ENCODE measurements around the gene NFKBIA. TPM values are rescaled to one million over a fixed set of nuclear protein-coding genes. Genes with fewer than 3 reads are reported as not detected.
"Not testable (repeated sequence)": the region's sequence is repeated elsewhere in the genome, so short reads cannot be mapped to it uniquely, and the experiment has no call there.

The NFKBIA gene
- total and polyA plus RNA-seq, 4 donors, result 39.3 to 90.7 (median 55.4) TPM

DNA sequence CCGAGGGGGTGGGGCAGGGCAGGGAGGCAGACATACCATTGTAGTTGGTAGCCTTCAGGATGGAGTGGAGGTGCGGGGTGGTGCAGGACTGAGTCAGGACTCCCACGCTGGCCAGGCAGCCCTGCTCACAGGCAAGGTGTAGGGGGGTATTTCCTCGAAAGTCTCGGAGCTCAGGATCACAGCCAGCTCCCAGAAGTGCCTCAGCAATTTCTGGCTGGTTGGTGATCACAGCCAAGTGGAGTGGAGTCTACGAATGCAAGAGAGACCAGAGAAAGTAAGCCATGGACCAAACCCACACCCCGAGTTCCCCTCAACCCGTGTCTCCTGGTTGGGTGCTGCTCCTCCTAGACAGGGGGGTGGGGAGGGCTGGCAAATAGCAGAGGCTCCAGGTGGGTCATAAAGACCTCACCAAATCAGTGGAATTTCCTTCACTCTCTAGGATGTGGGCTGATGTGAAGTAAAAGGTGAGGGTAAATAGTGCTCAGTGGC, 1.4 kb downstream of the NFKBIA start:
- no peaks in the 10 kb centered on the region for H3K9me3 ChIP-seq (ENCODE audit: control insufficient read depth, insufficient read depth, low read length)
- whole genome bisulfite sequencing (ENCODE audit: insufficient coverage), result 84% methylated on average over 5 of the region's 8 CpGs

DNA sequence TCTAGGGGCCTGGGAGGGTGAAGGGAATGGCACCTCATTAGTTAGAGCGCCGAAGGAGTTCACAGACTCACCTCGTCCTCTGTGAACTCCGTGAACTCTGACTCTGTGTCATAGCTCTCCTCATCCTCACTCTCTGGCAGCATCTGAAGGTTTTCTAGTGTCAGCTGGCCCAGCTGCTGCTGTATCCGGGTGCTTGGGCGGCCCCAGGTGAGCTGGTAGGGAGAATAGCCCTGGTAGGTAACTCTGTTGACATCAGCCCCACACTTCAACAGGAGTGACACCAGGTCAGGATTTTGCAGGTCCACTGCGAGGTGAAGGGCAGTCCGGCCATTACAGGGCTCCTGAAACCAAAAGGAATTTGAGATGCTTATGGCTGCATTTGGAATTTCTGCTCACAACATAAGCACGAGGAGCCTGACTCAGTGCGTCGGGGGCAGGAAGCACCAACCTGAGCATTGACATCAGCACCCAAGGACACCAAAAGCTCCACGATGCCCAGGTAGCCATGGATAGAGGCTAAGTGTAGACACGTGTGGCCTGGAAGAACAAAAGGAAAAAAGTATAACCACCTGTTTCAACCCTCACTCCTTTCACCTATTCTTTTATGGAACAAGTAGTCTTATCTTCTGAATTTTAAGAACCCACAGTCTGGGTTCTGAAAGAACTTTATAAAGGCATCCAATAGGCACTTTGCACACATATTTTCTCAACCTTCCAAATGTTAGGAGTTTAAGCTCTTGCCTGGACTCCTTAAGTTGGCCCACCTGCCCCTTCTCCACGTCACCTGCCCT, 2.0 kb downstream of the NFKBIA start:
- Histone ChIP-seq H3K27me3 (ENCODE audit: control insufficient read depth, insufficient read depth, low read length) (no peaks in the 10 kb centered on the region), H3K4me3 (ENCODE audit: low read depth, low read length) (peak overlapping the region; percentile 58), H3K9me3 (ENCODE audit: control insufficient read depth, insufficient read depth, low read length) (no peaks in the 10 kb centered on the region), H3K4me1 (ENCODE audit: control insufficient read depth, insufficient read depth, low read length) (peaks cover 29% of the 10 kb centered on the region), H3K36me3 (ENCODE audit: control insufficient read depth, insufficient read depth, low read length) (peaks cover 22% of the 10 kb centered on the region), H3K27ac (ENCODE audit: low read depth, low read length) (peak overlapping the region; percentile 92)
- DNase-seq (ENCODE audit: low read depth in 4 of 6, low spot score in 6 of 6), result no peak
- 91% methylated on average over 9 of the region's 14 CpGs for WGBS (ENCODE audit: insufficient coverage)

More for the DNA sequence above, 1.4 kb downstream of the NFKBIA start:
- Histone ChIP-seq H3K4me3 (ENCODE audit: low read depth, low read length) (peak overlapping the region; percentile 58), H3K36me3 (ENCODE audit: control insufficient read depth, insufficient read depth, low read length) (peaks cover 22% of the 10 kb centered on the region), H3K27me3 (ENCODE audit: control insufficient read depth, insufficient read depth, low read length) (no peaks in the 10 kb centered on the region), H3K27ac (ENCODE audit: low read depth, low read length) (peak overlapping the region; percentile 92), H3K4me1 (ENCODE audit: control insufficient read depth, insufficient read depth, low read length) (peaks cover 29% of the 10 kb centered on the region)
- DNase-seq (ENCODE audit: low read depth in 4 of 6, low spot score in 6 of 6), result no peak

DNA sequence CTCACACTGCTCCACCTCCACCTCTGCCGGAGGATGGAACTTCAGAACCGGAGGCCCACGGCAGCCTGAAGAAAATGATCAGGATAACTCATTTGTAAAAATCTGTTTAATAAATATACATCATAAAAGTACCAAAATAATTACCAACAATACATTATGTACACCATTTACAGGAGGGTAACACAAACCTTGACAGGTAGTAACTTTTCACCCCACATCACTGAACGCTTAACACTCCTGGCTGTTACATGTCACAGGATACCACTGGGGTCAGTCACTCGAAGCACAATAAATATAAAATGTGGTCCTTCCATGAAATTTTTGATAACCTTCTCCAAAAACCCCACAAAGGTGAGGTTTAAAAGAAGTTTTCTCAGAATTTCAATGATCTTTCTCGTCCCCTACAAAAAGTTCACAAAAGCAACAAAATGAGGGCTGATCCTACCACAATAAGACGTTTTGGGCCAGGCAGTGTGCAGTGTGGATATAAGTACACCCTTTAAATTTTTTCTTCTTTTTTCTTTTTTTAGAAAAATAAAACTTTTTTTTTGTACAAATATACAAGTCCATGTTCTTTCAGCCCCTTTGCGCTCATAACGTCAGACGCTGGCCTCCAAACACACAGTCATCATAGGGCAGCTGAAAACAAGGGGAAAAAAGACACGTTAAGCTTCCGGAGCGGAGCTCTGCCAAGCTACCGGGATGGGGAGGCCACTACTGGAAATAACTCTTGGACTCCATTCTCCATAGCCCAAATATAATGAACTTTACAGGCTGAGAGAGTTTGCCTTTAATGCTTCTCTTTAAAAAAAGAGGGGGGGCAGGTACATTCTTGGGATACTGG, 2.9 kb downstream of the NFKBIA start:
- no peak for DNase-seq (ENCODE audit: low read depth in 4 of 6, low spot score in 6 of 6)
- H3K4me1 ChIP-seq (ENCODE audit: control insufficient read depth, insufficient read depth, low read length), result peaks cover 29% of the 10 kb centered on the region
- peaks cover 22% of the 10 kb centered on the region for H3K36me3 ChIP-seq (ENCODE audit: control insufficient read depth, insufficient read depth, low read length)
- no peaks in the 10 kb centered on the region for H3K27me3 ChIP-seq (ENCODE audit: control insufficient read depth, insufficient read depth, low read length)
- H3K4me3 ChIP-seq (ENCODE audit: low read depth, low read length), result no peak overlapping the region
- no peaks in the 10 kb centered on the region for H3K9me3 ChIP-seq (ENCODE audit: control insufficient read depth, insufficient read depth, low read length)
- H3K27ac ChIP-seq (ENCODE audit: low read depth, low read length), result no peak overlapping the region
- WGBS (ENCODE audit: insufficient coverage), result 90% methylated on average over 4 of the region's 14 CpGs

DNA sequence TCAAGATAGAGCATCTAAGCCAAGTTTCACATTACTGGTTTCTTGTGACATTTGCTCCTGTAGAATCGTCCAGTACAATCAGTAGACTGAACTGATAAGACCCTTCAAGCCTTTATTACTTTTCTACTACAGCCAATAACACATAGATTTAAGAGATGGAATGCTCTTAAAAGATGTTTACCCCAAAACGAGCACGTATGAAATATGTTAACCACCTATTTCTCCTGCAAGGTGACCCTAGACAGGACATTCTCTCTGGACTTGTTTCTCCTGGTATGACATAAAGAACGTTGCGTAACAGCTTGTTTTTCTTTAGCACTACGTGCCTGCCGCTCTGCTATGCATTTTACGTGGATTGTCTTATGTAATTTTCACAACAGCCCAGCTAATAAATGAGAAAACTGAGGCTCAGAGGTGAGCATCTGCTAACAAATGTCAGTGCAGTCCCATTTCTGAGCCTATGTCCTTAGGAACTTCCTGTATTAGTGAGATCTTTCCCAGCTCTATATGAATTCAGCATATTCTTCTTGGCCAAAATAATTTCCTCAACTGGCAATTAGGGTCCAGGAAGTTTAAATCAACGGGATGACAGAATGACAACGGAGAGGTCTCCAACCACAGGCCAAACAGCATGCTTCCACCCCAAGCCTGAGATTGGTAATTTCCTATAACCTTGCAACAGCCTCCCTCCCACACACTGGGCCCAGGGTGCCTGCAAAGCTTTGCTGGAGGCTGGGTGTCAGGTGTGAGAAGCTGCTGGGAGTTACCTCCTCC, 3.7 kb downstream of the NFKBIA start:
- no peak overlapping the region for H3K27ac ChIP-seq (ENCODE audit: low read depth, low read length)
- no peaks in the 10 kb centered on the region for H3K9me3 ChIP-seq (ENCODE audit: control insufficient read depth, insufficient read depth, low read length)
- WGBS (ENCODE audit: insufficient coverage), result 90% methylated on average over 7 of the region's 10 CpGs
- peaks cover 29% of the 10 kb centered on the region for H3K4me1 ChIP-seq (ENCODE audit: control insufficient read depth, insufficient read depth, low read length)
- DNase-seq (ENCODE audit: low read depth in 4 of 6, low spot score in 6 of 6), result no peak
- no peak overlapping the region for H3K4me3 ChIP-seq (ENCODE audit: low read depth, low read length)
- H3K27me3 ChIP-seq (ENCODE audit: control insufficient read depth, insufficient read depth, low read length), result no peaks in the 10 kb centered on the region
- H3K36me3 ChIP-seq (ENCODE audit: control insufficient read depth, insufficient read depth, low read length), result peaks cover 22% of the 10 kb centered on the region

DNA sequence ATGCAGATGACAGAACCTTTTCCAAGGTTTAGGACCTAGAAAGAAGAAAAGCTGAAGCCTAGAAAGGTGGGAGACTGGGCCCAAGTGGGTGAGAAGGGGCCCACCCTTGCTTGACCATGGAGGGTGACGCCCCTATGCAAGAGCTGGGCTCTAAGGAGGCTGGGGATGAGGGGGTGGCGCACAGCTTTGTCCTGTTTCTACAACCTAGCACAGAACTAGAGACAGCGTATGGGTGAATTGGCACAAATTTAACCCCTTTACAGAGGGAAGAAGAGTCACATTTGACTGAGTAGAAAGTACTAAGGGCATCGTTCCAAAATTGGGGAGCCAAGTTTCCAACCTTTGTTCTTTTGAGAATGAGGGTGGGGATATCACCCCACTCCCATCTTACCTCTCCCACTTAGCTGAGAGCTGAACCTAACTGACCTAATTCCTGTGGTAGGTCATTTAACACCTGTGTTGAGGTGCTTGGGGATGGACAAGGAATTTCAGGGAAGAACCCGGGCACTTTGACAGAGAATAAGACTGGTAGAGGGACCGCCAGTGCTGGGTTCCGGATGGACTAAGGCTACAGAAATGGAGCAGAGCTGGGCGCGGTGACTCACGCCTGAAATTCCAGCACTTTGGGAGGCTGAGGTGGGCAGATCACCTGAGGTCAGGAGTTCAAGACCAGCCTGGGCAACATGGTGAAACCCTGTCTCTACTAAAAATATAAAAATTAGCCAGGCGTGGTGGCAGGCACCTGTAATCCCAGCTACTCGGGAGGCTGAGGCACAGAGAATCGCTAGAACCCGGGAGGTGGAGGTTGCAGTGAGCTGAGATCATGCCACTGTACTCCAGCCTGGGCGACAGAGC, 5.2 kb downstream of the NFKBIA start:
- Histone ChIP-seq H3K27me3 (ENCODE audit: control insufficient read depth, insufficient read depth, low read length) (no peaks in the 10 kb centered on the region), H3K9me3 (ENCODE audit: control insufficient read depth, insufficient read depth, low read length) (no peaks in the 10 kb centered on the region), H3K4me3 (ENCODE audit: low read depth, low read length) (no peak overlapping the region), H3K27ac (ENCODE audit: low read depth, low read length) (no peak overlapping the region), H3K36me3 (ENCODE audit: control insufficient read depth, insufficient read depth, low read length) (peaks cover 22% of the 10 kb centered on the region), H3K4me1 (ENCODE audit: control insufficient read depth, insufficient read depth, low read length) (peaks cover 17% of the 10 kb centered on the region)
- DNase-seq (ENCODE audit: low read depth in 4 of 6, low spot score in 6 of 6), result no peak
- 100% methylated on average over 6 of the region's 15 CpGs for WGBS (ENCODE audit: insufficient coverage)

DNA sequence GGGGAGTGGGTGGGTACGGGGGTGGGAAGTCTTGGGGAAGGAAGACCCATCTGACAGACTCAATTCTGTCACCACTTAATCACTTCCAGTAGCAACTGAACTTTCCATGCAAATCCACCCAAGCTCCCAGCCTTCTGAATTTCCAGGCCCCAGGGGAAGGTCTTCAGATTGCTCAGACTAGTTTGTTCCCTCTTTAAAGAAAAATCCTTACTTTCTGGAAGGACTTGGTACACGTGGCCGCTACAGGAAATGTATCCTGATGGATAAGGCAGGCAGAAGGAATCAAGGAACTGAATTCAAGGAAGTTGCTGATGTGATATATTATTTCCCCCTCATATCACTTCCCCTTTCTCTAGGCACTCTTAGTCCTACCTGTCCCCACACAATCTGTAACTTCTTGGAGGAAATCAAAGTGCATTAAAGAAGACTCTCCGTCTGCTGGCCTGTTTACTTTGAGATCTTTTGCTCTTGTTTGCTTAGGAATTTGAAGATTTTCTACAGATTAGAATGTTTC, 6.4 kb downstream of the NFKBIA start:
- Histone ChIP-seq H3K4me3 (ENCODE audit: low read depth, low read length) (no peak overlapping the region), H3K27ac (ENCODE audit: low read depth, low read length) (no peak overlapping the region), H3K27me3 (ENCODE audit: control insufficient read depth, insufficient read depth, low read length) (no peaks in the 10 kb centered on the region), H3K36me3 (ENCODE audit: control insufficient read depth, insufficient read depth, low read length) (peaks cover 16% of the 10 kb centered on the region), H3K4me1 (ENCODE audit: control insufficient read depth, insufficient read depth, low read length) (peaks cover 10% of the 10 kb centered on the region), H3K9me3 (ENCODE audit: control insufficient read depth, insufficient read depth, low read length) (no peaks in the 10 kb centered on the region)
- no peak for DNase-seq (ENCODE audit: low read depth in 4 of 6, low spot score in 6 of 6)
- no CpG with 5 or more reads among the region's 4 CpGs for WGBS (ENCODE audit: insufficient coverage)

DNA sequence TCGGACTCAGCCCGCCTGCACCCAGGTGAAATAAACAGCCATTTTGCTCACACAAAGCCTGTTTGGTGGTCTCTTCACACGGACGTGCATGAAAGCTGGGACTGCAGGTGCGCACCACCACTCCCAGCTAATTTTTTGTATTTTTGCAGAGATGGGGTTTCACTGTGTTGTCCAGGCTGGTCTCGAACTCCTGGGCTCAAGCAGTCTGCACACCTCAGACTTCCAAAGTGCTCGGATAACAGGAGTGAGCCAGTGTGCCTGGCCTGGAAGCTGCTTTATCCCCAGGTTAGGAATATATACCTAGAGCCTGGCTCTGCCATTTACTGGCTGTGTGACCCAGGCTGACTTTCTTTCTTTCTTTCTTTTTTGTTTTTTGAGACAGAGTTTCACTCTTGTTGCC, 7.9 kb downstream of the NFKBIA start:
- H3K27ac ChIP-seq (ENCODE audit: low read depth, low read length); H3K27me3 ChIP-seq (ENCODE audit: control insufficient read depth, insufficient read depth, low read length); DNase-seq (ENCODE audit: low read depth in 4 of 6, low spot score in 6 of 6); H3K9me3 ChIP-seq (ENCODE audit: control insufficient read depth, insufficient read depth, low read length); H3K4me1 ChIP-seq (ENCODE audit: control insufficient read depth, insufficient read depth, low read length); H3K36me3 ChIP-seq (ENCODE audit: control insufficient read depth, insufficient read depth, low read length); H3K4me3 ChIP-seq (ENCODE audit: low read depth, low read length): not testable (repeated sequence)
- WGBS (ENCODE audit: insufficient coverage), result 84% methylated on average over 5 of the region's 7 CpGs

DNA sequence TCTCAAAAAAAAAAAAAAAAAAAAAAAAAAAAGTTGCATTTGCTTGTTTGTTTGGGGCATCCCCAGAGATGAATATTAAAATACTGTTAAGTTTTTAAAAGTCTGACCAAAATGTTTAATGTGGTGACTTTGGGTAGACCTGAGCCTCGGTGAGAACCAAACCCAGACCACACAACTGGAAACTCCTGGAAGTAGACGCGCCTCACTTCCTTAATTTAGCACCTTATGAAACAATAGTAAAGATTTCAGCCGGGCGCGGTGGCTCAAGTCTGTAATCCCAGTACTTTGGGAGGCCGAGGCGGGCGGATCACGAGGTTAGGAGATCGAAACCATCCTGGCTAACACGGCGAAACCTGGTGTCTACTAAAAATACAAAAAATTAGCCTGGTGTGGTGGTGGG, 9.3 kb downstream of the NFKBIA start:
- DNase-seq (ENCODE audit: low read depth in 4 of 6, low spot score in 6 of 6), result no peak
- H3K27me3 ChIP-seq (ENCODE audit: control insufficient read depth, insufficient read depth, low read length), result no peaks in the 10 kb centered on the region
- WGBS (ENCODE audit: insufficient coverage), result 96% methylated on average over 9 of the region's 13 CpGs
- no peak overlapping the region for H3K4me3 ChIP-seq (ENCODE audit: low read depth, low read length)
- no peaks in the 10 kb centered on the region for H3K36me3 ChIP-seq (ENCODE audit: control insufficient read depth, insufficient read depth, low read length)
- H3K27ac ChIP-seq (ENCODE audit: low read depth, low read length), result no peak overlapping the region
- no peaks in the 10 kb centered on the region for H3K4me1 ChIP-seq (ENCODE audit: control insufficient read depth, insufficient read depth, low read length)
- H3K9me3 ChIP-seq (ENCODE audit: control insufficient read depth, insufficient read depth, low read length), result no peaks in the 10 kb centered on the region

Data from spinal cord (tissue), 10 donors.